Activated naive CD4-positive, alpha-beta T cell treated with anti-CD3 and anti-CD28 coated beads, Interleukin-2, amount 50 U/mL, for 16 hours (primary cell): ENCODE data around the gene DSCAML1.

ENCODE experiments used
- DNase-seq: peaks from one replicate; pipeline ENCODE4 v3.0.0-alpha.2; 2020

The DSCAML1 gene

DNA sequence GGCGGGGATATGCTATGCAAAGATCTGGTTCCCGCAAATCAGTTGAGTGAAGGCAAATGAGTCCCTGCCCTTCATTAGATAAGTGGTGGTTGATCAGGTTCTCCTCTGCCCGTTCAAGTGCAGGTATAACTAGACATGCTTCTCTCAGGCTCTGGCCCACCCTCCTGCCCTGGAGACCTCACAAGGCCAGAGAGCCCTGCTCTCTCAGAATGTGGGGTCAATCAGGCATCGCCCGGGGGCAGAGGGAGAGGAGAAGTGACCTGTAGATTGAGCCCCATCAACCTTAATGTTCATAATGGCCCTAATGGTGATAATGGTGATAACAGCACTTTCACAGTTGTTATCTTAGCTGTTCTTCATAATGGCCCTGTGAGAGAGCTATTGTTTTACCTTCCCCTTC lies 224.3 kb downstream of the DSCAML1 start:
- DNase-seq = no peak

DNA sequence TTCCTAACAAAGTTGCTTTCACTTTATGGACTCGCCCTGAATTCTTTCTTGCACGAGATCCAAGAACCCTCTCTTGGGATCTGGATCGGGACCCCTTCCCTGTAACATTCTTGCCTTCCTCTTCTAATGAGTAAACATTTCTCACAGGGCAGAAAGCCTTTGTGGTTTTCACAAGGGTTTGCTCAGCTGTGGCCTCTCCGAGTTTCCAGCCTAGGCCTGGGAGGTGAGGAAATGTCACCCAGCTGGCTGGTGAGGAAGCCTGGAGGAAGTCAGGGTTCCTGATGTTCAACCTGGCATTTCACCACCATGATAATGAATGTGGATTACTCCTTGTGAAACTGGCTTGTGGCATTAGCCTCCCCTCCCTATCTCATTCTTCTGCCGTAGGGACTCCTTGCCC lies 224.9 kb downstream of the DSCAML1 start:
- no peak for DNase-seq

DNA sequence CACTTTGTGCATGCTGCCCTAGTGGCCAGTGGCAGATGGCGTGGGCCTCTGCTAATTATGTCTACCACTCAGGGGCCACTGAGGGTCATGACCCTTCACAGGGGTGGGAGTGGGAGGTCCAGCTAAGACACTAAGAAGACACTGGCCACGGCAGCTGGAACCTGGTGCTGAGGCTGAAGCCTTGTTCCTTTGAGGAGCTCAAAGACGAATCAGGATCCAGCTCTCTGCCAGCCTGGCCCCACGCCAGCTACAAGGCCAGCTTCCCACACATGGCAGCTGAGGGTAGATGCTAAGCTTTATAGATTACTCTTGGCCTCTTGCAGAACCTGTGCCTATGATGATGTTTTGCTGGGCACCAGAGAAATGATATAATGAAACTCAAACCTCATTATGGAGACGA lies 226.3 kb downstream of the DSCAML1 start:
- no peak for DNase-seq

DNA sequence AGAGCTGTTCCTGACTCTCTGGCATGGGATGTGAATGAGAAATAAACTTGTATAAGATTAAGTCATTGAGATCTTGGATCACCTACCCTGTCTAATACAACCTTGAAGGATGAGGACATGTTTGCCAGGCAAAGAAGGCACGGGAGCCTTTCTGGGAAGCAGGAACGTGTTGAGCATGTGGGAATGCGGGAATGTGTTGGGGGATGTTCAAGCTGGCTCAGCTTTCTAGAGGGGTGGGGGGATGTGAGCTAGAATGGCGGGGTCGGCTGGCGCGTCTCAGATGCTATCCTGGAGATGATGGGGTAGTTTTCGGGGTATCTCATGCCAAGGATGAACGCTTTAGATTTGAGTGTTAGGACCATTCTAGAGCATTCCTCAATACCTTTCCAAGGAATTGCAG lies 227.1 kb downstream of the DSCAML1 start:
- no peak for DNase-seq

DNA sequence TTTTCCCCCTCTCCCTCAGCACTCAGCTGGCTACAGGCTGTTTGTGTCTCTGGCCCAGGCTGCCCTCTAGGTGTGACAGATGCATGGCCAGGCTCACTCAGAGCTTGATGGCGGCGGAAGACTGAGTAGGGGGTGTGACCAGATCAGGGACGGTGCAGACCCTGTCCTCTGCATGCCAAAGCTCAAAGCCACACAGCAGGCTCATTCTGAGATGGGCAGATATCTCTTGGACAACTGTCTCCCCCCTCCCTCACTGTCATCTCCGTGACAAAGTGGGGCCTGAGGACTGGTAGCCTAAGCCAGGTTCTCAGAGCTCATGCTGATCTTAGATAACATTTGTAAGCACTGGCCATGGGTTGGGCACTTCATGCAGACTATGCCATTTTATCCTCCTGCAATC lies 231.3 kb downstream of the DSCAML1 start:
- DNase-seq = no peak

DNA sequence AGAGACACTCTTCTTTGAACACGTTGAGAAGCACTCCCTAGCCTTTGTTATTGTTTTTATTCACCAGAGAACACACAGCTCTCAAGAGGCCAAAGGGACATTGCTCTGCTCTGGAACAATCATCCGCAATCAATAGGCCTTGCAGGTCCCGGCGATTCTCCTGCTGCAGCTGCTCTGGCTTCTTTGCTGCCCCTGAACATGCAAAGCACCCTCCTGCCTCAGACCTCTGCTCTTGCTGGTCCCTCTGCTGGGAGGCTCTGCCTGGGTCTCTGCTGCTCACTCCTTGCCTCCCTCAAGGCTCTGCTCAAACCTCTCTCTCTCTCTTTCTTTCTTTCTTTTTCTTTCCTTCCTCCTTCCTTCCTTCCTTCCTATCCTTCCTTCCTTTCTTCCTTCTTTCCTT lies 232.7 kb downstream of the DSCAML1 start:
- no peak for DNase-seq

DNA sequence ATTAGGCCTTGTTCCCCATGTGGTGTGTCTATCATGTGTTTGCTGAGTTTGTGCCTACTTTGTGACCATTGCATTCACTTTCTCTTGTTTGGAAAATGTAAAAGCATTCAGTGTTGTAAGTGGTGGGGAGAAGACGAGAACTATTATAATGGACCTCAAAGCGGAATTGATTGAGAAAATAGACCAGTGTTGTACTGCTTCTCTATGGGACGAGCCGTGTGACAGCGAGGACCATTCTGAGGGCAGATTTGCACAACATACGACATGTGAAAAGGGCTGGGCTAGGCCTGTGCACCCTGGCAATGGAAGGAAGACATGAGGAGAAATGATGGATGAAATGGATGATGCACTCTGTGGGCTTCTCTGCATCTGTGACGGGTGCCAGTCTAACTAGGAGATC lies 233.5 kb downstream of the DSCAML1 start:
- DNase-seq = no peak

DNA sequence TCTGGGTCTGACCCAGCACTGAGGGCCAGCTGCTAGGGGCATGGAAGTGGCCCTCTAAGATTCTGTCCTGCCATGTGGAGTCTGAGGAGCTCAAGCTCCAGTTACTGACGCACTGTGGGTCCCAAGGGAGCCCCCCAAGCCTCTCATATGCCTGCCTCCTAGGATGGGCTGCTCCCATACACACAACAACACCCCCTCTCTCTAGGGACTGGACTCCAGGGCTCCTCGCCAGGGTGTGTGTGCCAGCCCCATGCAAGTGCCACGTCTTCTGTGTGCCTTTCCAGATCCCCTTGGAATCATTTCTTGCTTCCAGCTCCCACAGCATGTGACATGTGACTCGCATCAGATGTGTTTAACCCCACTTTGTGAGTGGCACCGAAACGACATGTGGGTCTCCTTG lies 234.9 kb downstream of the DSCAML1 start:
- DNase-seq = no peak

DNA sequence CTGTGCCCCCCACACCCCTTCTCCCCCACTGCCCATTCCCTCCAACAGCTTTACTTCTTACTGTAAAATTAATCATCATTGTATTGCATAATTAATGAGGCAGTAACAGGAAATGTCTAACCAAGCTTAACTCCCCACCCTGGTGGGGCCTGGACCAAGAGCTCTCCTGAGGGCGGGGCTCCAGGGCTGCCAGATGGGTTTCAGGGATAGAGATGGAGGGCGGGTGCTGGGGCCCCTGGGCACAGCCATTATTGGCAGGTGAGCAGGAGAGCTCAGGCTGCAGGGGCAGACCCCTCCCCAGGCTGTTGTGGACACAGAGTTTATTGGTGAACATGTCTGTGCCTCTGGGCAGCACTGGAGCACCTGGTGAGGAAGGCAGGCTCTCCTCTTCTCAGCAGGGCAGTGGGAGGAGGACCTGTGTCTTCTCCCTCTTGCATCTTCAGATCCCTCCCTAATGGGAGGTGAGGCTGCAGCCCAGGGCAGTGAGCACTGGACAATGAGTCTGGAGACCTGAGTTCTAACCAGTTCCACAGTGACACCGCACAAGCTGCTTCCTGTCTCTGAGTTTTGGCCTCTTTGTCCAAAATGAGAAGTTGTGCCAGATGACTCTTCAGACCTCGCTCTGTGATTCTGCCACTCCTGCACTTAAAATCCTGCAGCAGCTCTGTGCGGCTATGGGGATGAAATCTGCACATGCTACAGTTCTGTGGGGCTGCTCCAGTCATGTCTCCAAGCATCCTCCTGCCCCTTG lies 236.1 kb downstream of the DSCAML1 start:
- DNase-seq = no peak

DNA sequence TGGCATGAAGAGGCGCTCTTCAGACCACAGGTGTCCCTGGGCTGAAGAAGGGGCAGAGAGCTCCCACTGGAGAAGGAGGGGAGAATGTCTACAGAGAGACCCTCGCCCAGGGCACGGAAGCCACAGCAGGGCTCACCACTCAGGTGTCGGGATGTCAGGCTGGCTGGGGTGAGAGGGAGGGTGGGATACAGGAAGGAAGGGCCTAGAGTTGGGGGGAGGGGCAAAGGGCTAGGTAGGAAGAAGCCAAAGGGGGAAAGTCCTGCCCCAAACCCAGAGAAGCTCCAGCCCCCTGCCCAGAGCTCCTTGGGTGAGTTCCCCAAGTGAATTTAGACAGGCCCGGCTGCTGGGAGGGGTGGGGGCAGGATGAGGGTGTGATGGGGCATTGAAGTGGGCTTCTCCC lies 237.3 kb downstream of the DSCAML1 start:
- no peak for DNase-seq

DNA sequence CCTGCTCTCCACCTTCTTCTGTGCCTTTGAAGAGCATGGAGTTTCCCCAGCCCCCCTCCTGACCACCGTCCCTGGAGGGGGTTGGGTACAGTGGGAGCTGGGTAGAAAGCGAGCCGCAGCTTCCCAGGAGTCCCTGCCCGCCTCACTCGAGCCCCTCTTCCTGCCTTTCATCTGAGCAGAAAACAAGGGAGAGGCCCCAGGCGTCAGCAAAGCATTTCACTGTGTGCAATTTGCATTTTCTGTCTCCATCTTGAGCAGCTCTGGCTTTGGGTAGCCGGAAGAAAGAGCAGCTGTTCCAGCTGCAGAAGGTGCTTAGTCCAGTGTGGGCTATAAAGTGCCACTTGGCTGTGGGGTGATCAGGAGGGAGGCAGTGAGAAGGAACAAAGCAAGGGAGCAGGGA lies 239.7 kb downstream of the DSCAML1 start:
- DNase-seq = no peak

DNA sequence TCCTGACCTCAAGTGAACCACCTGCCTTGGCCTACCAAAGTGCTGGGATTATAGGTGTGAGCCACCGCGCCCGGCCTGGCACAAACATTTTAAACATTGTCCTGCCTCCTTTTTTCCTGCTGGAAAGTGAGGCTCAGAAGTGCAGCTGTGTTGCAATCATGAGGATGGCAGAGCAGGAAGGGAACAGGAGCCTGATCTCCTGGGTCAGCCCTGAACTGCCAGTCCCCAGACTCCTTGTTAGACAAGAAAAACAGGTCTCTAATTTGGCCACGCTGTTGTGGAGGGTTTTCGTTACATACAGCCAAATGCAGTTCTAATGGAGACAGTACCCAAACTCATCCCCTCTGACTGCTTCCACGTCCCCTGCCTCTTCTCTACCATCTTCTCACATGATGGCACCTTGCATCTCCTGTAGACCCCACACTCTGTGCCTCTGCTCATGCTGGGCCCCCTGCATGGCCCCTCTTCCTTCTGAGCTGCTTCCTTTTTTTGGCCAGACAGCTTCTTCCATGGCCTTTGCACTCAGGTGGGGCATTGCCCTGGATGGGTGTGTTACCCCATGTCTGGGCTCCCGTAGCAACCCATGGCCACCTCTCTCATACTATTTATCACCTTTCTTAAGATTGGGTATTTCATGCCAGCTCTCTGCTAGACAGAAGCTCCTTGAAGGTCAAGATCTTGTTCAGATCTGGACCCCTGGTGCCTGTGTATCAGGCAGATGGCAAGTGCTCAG lies 242.2 kb downstream of the DSCAML1 start:
- no peak for DNase-seq

DNA sequence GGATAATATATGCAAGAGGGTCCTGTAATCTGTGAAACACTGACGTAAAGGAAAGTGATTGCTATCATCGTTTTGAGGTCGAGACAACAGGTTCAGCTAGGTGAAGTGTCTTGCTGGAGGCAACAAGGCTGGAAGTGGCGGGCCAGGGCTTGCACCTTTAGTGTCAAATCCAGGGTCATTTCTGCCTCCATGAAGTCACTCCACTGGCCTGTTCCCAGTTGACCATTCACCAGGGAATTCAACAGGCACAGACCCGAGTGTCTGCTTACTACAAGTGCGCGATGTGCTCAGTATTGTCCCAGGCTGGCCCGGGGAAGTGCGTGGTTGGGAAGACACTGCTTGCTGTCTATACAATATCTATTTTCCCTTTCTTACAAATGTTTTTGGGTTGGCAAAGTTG lies 244.4 kb downstream of the DSCAML1 start:
- no peak for DNase-seq

DNA sequence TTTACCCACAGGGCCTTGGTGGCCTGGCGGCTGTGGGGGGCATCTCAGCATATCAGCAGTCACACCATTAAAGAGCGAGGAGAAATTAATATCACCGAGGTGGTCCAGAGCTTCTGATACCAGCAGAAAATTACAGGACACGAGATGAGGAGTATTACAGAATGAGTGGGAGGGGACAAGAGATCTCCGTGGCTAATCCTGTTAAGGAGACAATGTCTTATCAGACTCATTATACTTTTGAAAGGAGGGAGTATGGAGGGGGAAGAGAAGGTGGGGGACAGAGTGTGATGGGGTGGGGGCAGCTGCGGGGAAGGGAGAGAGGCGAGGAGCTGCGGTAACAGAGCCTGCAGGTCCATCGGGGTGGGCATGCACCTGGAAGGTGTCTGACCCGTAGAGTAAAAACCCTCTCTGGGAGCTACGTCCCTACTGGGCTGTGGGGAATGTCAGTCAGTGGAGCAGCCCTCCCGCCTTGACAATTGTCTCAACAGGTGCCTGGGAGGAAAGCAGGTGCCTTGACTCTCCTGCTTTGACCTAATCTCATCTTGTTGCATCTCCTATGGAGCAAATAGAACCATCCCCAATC lies 245.2 kb downstream of the DSCAML1 start:
- DNase-seq = no peak

DNA sequence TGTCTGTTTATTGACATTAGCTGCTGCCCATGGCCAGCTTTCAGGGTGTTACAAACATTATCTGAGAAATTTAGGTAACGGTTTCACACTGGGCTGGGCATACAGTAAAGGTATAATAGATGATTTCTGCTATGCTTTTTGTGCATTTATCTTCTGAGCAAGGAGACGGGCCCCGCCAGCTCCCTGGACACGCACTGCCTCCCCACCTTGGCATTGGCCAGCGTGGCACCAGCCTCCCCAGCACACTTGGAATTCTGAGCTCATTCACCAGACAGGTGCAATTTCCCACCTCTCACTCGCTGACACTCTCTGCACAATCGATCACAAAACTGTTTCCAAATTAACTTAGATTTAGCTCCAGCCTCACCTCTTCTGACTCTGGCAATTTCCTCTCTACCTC lies 246.6 kb downstream of the DSCAML1 start:
- DNase-seq = no peak

DNA sequence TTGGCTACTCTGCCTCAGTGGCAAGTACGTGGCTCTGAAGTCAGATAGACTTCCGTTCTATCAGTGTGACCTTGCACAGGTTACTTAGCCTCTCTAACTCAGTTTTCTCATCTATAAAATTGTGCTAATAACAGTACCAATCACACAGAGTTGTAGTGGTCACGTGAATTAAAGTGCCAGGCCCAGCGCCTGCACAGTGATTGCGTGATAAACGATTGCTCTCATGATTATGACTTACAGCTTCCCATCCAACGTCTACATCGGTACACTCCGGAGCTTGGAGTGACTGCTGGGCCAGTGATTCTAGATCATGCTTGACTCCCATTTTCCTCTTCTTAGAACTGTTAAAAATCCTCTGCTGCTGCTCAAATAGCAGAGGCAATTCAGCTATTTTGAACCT lies 247.6 kb downstream of the DSCAML1 start:
- no peak for DNase-seq

DNA sequence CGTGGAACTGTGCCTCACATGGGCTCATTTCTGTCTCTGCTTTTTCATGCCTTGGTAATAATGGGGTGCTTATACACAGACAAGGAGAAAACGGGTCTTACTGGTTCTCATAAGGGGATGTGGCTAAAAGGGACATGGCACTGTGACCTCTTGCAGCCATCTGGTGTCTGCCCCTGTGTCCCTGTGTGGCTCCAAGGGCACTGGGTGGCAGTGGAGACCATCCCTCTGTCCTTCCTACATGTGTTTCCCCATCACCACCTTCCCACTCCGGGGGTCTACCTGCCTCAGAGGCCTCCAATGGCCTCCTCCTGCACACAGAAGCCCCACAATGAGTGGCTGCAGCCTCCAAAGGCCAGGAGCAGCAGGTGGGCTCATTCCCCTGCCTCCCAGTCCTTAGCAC lies 248.1 kb downstream of the DSCAML1 start:
- DNase-seq = no peak

DNA sequence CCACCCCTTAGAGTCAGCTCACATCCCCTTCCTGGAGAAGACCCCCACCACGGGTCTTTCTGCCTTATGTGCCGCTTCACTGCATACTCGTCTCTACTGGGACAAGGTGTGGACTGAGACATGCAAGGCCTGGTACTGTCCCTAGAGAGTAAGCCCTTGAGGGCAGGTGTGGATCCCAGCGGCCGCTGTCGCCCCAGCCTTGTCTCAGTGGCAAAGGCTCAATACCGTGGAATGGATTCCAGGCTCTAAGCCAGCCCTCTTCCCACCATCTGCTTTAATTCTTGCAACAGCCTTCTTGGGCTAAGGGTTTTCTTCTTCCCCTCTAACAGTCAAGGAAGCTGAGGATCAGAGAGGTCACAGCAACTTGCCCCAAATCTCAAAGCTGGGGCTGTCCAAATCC lies 249.1 kb downstream of the DSCAML1 start:
- no peak for DNase-seq

DNA sequence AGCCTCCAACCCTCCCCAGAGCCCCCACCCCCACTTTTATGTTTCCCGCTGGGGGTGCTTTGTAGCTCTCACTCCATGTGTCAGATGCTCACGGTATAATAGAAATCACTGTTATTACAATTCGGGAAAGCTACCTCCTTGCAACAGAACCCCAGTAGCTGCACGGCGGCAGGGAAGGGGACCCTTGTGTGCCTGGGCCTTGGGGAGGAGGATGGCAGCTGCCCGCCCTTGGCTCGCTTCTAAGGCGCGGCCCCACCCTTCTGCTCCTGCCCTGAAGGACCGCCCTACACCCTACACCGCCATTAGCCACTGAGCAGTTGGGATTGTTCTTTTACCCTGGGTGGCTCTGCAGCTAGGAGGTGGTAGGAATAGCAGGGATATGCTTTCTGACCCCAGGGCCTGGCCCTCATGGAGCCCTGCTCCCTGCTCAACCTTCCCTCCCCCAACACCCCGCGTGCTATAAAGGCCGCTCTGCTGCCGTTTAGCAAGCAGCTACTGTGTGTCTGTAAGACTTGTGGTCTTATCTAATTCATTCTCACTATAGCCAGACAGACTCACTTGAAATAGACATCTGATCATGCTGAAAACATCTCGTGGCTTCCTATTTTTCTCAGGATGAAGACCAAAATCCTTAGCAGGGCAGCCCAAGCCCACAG lies 249.7 kb downstream of the DSCAML1 start:
- no peak for DNase-seq

DNA sequence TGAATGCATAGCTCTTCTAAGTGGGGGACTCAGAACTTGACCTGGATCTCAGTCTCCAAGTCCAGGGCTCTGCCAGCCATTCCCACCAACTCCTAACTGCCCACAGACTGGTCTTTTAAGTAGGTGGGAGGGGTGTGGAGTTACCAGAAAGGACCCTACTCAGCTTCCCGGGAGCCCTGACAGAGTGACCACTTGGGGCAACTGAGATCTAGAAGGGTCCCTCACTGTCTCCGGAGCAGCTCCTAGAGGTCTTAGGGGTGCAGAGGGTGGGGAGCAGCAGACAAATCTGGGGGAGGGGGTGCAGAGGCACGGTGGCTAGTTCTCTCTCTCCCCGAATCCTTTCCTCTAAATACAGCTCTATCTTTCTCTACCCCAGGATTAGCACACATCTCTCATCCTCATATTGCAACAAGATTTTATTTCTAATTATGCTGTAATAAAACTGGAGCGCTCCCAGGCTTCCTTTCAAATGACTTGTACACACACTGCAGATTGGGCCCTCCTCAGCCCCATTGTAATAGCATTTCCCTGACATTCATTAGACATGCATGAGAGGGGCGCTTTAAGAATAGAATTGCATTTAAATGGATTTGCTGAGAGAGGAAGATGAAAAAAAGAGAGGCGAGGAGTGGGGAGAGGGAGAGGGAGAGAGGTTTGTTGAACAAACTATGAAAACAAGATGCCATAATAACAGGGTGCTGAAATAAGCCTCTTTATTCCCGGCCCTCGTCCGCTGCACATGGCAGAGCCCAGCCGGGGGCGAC lies 250.4 kb downstream of the DSCAML1 start:
- no peak for DNase-seq

DNA sequence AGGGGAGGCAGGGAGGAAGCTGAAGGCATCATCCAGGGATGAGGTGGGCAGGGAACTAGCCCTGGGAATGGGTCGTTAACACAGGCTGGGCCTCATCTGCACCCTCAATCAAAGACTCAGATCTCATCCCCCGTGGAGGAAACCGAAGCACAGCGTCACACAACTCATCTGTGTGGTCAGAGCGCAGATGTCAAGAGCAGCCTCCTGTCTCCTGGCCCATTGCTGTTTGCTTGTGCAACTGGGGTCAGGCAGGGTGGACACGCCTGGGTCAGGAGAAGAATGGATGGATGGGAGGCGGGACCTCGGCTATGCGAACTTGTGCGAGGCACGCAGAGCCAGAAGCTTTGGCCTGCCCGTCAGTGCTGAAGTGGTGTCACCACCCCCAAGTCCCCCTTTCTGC lies 251.3 kb downstream of the DSCAML1 start:
- DNase-seq = no peak

DNA sequence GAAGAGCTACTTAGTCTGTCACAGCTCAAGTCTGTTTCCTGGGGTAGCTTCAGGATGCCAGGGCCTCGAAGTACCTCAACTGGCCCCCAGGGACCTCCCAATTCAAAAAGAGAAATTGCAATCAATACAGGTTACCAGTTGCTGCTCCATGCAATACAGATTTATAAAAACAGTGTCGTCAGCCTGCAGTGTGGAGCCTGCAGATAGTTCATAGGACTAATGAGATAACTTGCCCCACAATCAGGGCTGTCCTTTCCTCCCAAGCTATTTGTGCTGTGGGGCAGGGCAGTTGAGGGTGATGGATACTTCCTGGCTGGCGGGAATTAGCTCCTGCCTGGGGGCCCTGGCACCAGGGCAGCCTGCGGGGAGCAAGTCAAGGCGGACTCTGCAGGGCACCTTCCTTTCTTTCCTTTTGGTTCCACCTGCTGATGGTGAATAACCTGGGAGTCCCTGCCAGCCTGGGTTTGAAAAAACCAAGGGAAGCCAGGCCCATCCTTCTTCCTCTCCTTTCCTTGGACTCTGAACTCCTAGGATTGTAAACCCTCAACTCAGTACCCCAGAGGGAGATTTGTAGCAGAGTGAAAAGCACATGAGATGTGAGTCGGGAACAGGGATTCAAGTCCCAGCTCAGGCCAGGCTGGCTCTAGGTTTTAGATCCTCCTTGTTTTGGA lies 252.8 kb downstream of the DSCAML1 start:
- DNase-seq = no peak

DNA sequence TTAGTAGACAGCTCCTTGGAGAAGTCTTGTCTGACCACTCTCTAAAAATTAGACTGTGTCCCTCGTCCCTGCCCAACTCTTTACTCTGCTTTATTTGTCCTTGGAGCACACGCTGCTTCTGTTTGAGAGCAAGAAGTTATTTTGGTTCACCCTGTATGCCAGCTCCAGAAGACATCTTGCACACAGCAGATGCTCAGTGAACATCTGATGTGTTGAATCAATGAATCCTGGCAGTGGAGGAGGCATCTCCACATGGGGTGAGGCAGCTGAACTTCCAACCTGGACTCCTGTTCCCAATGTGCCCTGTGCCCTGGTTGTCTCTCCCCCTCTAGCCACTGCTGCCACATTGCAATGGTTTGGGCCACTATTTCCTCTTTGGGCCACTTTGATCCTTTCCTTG lies 255.8 kb downstream of the DSCAML1 start:
- DNase-seq = no peak
